Activated CD4-positive, alpha-beta memory T cell treated with anti-CD3 and anti-CD28 coated beads for 36 hours (primary cell): Measurements from ENCODE around the gene ANXA6. TPM values are rescaled to one million over a fixed set of nuclear protein-coding genes. Genes with fewer than 3 reads are reported as not detected.
"Not testable (repeated sequence)": the region's sequence is repeated elsewhere in the genome, so short reads cannot be mapped to it uniquely, and the experiment has no call there.

Experiments
- CTCF ChIA-PET: fragments of 350-600 bp; sonication (Branson Sonifier 250); formaldehyde crosslinking; loops from one replicate; lab custom pipeline; 2021; ENCODE audit warnings: antibody characterized with exemption, inconsistent platforms; lab: Charles Lee
- POLR2A ChIA-PET: fragments of 350-600 bp; sonication (Branson Sonifier 250); formaldehyde crosslinking; loops from one replicate; lab custom pipeline; 2021; ENCODE audit warnings: antibody characterized with exemption; lab: Charles Lee
- DNase-seq: peaks from one replicate; pipeline ENCODE4 v3.0.0-alpha.2; 2020
- H3K27ac Mint-ChIP-seq: one replicate; pipeline ENCODE4 v1.8.0; 2021; ENCODE audit warnings: mixed read lengths
- H3K27me3 Mint-ChIP-seq: one replicate; pipeline ENCODE4 v1.8.0; 2021; ENCODE audit warnings: mixed read lengths
- H3K36me3 Mint-ChIP-seq: one replicate; pipeline ENCODE4 v1.8.0; 2021; ENCODE audit warnings: mixed read lengths
- H3K4me1 Mint-ChIP-seq: one replicate; pipeline ENCODE4 v1.8.0; 2021; ENCODE audit warnings: low read depth, mixed read lengths
- H3K4me3 Mint-ChIP-seq: one replicate; pipeline ENCODE4 v1.8.0; 2021; ENCODE audit warnings: mild to moderate bottlenecking, mixed read lengths
- H3K9me3 Mint-ChIP-seq: one replicate; pipeline ENCODE4 v1.8.0; 2021; ENCODE audit warnings: mixed read lengths
- intact Hi-C: fragments of 100-400 bp; cut with micrococcal nuclease; formaldehyde crosslinking; loops from one replicate; pipeline ENCODE4 v1.15.1; 2023
- total RNA-seq, 2 experiments: library from RNA; stranded (reverse); gene quantifications; one replicate each; pipeline ENCODE4 v1.2.3, GENCODE V29; 2021

The ANXA6 gene
- total RNA-seq, 2 experiments from 2014 or later = 430 to 443 TPM

GRCh38 chr5:151179489-151179840 lies 21.9 kb upstream of the ANXA6 start:
- ChIA-PET POLR2A (no interaction called here), CTCF (interaction anchor here (1.1 kb wide), 2 partner anchors 15 to 54 kb away, joined by 3 to 4 read pairs; no protein-coding TSS in a partner anchor)
- no peak for DNase-seq
- peaks cover 2% of the 10 kb centered on the region for H3K4me1 Mint-ChIP-seq
- no peaks in the 10 kb centered on the region for H3K9me3 Mint-ChIP-seq
- H3K27me3 Mint-ChIP-seq = no peaks in the 10 kb centered on the region
- H3K36me3 Mint-ChIP-seq = peaks cover 15% of the 10 kb centered on the region
- intact Hi-C loops = no loop called here
- H3K4me3 Mint-ChIP-seq = no peak overlapping the region
- H3K27ac Mint-ChIP-seq = no peak overlapping the region

DNA sequence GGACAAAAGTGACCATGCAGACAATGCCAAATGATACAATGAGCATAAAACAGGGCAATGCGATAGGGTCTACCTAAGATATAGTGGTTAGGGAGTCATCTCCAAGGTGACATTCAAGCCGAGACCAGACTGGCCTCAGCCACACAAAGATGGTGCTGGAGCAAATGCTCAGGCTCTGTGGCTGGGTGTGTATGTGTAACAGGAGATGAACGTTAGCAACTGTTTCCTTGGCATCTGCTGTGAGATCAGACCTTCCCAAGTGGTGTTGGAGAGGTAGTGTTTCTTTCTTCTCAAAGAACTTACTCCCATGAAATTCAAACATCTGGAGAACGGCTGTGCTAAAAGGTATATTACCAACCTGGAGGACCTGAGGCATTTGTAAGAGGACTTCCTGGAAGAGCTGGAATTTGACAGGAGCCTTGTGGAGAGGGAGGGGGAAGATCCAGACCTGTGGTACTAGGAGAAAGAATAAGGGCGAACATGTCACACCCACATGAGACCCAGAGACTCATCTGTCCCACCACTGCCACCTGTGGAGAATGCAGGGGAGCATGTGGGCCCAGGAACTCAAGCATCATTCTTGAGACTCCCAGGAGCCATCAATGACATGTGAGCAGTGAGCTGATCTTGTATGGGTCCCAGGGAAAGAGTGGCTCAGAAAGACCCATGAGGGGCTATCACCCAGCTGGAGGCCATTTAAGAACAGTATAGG lies 21.4 kb upstream of the ANXA6 start:
- H3K4me3 Mint-ChIP-seq = no peak overlapping the region
- no peaks in the 10 kb centered on the region for H3K27me3 Mint-ChIP-seq
- peaks cover 2% of the 10 kb centered on the region for H3K4me1 Mint-ChIP-seq
- no peaks in the 10 kb centered on the region for H3K9me3 Mint-ChIP-seq
- DNase-seq = no peak
- POLR2A ChIA-PET = no interaction called here
- CTCF ChIA-PET = interaction anchor here (1.0 to 1.1 kb wide), 2 partner anchors 14 to 53 kb away, joined by 3 to 4 read pairs; no protein-coding TSS in a partner anchor
- intact Hi-C loops = no loop called here
- peaks cover 15% of the 10 kb centered on the region for H3K36me3 Mint-ChIP-seq
- H3K27ac Mint-ChIP-seq = peak overlapping the region; percentile 25

DNA sequence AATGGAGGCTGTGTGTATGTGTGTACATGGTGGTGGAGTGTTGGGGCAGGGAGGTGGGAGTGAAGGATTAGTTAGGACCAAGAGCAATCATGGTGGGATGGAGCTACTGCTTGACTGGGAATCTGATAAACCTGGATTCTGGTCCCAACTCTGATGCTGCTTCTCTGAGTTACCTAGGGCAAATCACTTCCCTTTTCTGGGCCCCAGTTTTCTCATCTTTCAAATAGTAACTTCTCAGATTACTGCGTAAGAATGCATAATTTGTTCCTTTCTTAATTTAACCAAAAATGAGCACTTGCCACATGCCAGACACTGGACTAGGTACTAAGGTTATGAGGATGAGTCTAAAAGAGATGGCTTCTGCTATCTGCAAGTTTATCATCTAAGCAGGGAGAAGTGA lies 20.8 kb upstream of the ANXA6 start:
- Mint-ChIP-seq H3K27ac (no peak overlapping the region), H3K27me3 (no peaks in the 10 kb centered on the region), H3K4me3 (no peak overlapping the region), H3K4me1 (peaks cover 2% of the 10 kb centered on the region), H3K36me3 (peaks cover 15% of the 10 kb centered on the region), H3K9me3 (no peaks in the 10 kb centered on the region)
- DNase-seq = no peak
- ChIA-PET POLR2A (no interaction called here), CTCF (interaction anchor here (1.0 to 1.1 kb wide), 2 partner anchors 13 to 53 kb away, joined by 3 to 4 read pairs; no protein-coding TSS in a partner anchor)
- intact Hi-C loops = no loop called here

DNA sequence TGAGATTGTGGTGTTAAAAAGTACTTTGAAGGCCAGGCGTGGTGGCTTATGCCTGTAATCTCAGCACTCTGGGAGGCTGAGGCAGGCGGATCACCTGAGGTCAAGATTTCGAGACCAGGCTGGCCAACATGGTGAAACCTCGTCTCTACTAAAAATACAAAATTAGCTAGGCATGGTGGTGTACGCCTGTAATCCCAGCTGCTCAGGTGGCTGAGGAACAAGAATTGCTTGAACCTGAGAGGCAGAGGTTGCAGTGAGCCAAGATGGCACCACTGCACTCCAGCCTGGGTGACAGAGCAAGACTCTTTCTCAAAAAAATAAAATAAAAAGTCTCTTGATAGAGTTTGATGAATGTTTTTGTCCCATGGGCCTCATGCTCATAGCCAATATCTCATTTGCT lies 18.7 kb upstream of the ANXA6 start:
- POLR2A ChIA-PET, intact Hi-C loops, H3K9me3 Mint-ChIP-seq, H3K36me3 Mint-ChIP-seq, H3K27ac Mint-ChIP-seq, DNase-seq, H3K4me3 Mint-ChIP-seq, H3K27me3 Mint-ChIP-seq, H3K4me1 Mint-ChIP-seq: not testable (repeated sequence)
- CTCF ChIA-PET = interaction anchor here (1.3 to 1.7 kb wide), 3 partner anchors 11 to 61 kb away, joined by 5 to 8 read pairs (median 8); no protein-coding TSS in a partner anchor

GRCh38 chr5:151174612-151175101 lies 17.1 kb upstream of the ANXA6 start:
- Mint-ChIP-seq H3K36me3 (peaks cover 7% of the 10 kb centered on the region), H3K4me3 (no peak overlapping the region), H3K27me3 (no peaks in the 10 kb centered on the region), H3K9me3 (no peaks in the 10 kb centered on the region), H3K27ac (no peak overlapping the region), H3K4me1 (peaks cover 7% of the 10 kb centered on the region)
- POLR2A ChIA-PET = no interaction called here
- CTCF ChIA-PET = no interaction called here
- DNase-seq = no peak
- intact Hi-C loops = no loop called here

- Mint-ChIP-seq H3K27me3 (no peaks in the 10 kb centered on the region), H3K9me3 (no peaks in the 10 kb centered on the region), H3K27ac (no peak overlapping the region), H3K36me3 (peaks cover 5% of the 10 kb centered on the region), H3K4me1 (peaks cover 10% of the 10 kb centered on the region), H3K4me3 (no peak overlapping the region)
- ChIA-PET CTCF (interaction anchor here (1.0 to 1.5 kb wide), 2 partner anchors 9 to 48 kb away, joined by 4 to 7 read pairs; no protein-coding TSS in a partner anchor), POLR2A (no interaction called here)
- DNase-seq = no peak
- intact Hi-C loops = no loop called here
Observed at GRCh38 chr5:151173711-151174611, 16.4 kb upstream of the ANXA6 start.

DNA sequence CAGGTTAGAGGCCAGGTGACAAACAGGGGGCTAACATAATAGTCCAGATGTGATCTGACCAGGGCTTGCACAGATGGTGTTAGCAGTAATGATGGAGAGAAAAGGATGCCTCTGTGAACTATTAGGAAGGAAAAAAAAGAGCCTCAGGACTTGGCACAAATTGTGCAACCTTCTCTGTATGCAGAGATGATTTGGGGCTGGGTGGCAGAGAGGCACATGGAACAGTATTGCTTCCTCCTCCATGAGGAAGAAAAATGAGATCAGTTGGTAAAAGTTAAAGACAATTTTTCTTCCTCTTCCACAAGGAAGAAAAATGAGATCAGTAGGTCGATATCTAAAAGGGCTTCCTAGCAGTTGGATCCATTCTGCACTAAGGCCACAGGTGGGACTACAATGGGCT lies 13.9 kb upstream of the ANXA6 start:
- no peaks in the 10 kb centered on the region for H3K27me3 Mint-ChIP-seq
- intact Hi-C loops = no loop called here
- no peaks in the 10 kb centered on the region for H3K9me3 Mint-ChIP-seq
- POLR2A ChIA-PET = interaction anchor here (0.6 kb wide), 1 partner anchor 439 kb away, joined by 4 read pairs; no protein-coding TSS in a partner anchor
- H3K4me3 Mint-ChIP-seq = no peak overlapping the region
- CTCF ChIA-PET = interaction anchor here (11.1 kb wide), 1 partner anchor 43 kb away, joined by 553 read pairs; no protein-coding TSS in a partner anchor
- peaks cover 10% of the 10 kb centered on the region for H3K4me1 Mint-ChIP-seq
- DNase-seq = no peak
- H3K36me3 Mint-ChIP-seq = no peaks in the 10 kb centered on the region
- no peak overlapping the region for H3K27ac Mint-ChIP-seq

DNA sequence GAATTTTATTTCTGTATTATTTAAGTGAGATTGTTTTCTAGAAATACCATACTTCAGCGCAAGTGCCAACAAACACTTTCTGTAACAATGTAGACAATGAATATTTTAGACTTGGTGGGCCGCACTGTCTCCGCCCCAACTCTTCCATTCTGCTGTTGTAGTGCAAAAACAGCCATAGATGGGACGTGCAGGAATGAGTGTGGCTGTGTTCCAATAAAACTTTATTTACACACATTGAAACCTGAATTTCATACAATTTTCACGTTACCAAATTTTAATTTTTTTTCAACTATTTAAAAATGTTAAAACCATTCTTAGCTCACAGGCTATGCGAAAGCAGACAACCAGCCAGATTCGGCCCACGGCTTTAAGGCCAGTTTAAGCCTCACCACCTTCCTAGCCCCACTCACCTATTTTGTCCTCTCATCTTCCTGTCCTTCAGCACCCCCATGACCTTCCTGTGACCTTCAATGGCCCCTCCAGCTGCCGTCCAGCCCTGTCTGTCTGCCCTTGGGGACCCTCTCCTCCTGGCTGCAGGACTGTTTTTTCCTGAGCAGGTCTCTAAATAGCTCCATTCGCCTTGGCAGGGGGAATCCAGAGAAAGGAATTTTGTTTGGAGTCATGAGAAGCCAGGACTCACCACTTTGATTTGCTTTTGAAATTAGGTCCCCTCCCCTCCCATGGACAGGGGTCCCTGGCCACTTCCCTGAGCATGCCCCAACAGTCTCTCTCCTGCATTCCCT lies 11.2 kb upstream of the ANXA6 start:
- CTCF ChIA-PET = interaction anchor here (1.4 to 11.1 kb wide), 2 partner anchors 40 to 70 kb away, joined by 4 to 553 read pairs; no protein-coding TSS in a partner anchor

DNA sequence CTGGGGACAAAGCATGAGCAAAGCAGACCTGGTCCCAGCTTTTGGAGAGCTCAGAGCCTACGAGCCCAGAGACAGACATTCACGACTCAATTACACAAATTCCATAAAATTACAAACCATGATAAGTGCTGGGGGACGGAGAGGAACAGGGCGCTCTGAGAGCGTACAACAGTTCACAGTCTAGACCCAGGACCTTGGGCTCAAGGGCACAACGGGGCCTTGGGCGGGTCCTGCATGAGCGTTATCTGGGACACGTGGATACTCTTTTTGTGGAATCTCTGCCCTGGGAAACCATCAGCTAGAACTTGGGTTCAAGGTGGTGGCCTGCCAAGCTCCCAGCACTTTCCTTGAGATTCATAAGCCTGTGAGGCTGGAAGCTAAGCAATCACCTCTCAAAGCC lies 9.4 kb upstream of the ANXA6 start:
- Mint-ChIP-seq H3K4me1 (peaks cover 17% of the 10 kb centered on the region), H3K4me3 (no peak overlapping the region), H3K27me3 (no peaks in the 10 kb centered on the region), H3K36me3 (no peaks in the 10 kb centered on the region), H3K9me3 (no peaks in the 10 kb centered on the region), H3K27ac (no peak overlapping the region)
- DNase-seq = no peak
- ChIA-PET POLR2A (interaction anchor here (1.4 kb wide), 1 partner anchor 9 kb away, joined by 3 read pairs; the partner anchor contains the start of gene ANXA6), CTCF (interaction anchor here (0.6 to 11.1 kb wide), 9 partner anchors 35 to 250 kb away, joined by 3 to 553 read pairs (median 3); partner anchors contain the start of gene CCDC69)
- intact Hi-C loops = no loop called here

More for the DNA sequence above, 11.2 kb upstream of the ANXA6 start:
- Mint-ChIP-seq H3K27me3 (no peaks in the 10 kb centered on the region), H3K4me1 (peaks cover 17% of the 10 kb centered on the region), H3K27ac (no peak overlapping the region), H3K4me3 (no peak overlapping the region), H3K36me3 (no peaks in the 10 kb centered on the region), H3K9me3 (no peaks in the 10 kb centered on the region)
- no peak for DNase-seq
- intact Hi-C loops = no loop called here
- POLR2A ChIA-PET = no interaction called here

DNA sequence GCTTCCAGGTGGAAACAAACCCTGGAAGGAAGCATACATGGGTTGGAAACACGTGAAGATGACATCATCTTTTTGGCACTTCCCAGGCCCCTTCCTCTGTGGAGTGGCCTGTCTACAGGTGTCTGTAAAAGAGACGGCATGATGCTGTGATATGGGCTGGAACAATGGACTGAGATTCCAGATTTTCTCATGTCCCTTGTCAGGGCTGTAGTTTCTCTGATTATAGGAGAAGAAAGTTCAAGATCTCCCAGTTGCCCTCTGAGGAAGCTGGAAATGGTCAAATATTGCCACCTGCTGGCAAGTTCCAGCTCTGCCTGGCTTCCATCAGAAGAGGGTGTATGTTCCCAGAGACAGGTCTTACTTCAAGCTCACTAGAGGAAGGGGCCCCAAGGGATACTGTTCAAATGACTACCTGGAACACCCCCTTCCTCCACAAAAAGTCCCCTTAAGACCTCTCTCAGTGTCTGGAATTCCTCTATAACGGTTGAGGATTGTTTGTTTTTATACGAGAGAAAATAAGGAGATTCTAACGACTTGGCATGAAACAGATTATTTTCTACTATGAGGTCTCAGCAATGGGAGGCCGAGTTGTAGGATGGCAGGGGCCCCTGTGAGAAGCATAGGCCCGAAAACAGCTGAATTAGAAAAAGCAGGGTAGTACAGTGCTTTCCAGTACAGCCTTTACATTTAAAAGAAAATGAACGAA lies 7.3 kb upstream of the ANXA6 start:
- Mint-ChIP-seq H3K36me3 (no peaks in the 10 kb centered on the region), H3K4me1 (peaks cover 18% of the 10 kb centered on the region), H3K4me3 (no peak overlapping the region), H3K27ac (no peak overlapping the region), H3K27me3 (no peaks in the 10 kb centered on the region), H3K9me3 (no peaks in the 10 kb centered on the region)
- intact Hi-C loops = loop anchor here (1.0 to 2.0 kb wide), 4 partner anchors 39 to 364 kb away; partner anchors contain the start of gene IRGM
- ChIA-PET POLR2A (interaction anchor here (1.0 to 1.5 kb wide), 2 partner anchors 38 to 39 kb away, joined by 4 to 11 read pairs; no protein-coding TSS in a partner anchor), CTCF (interaction anchor here (0.6 to 11.1 kb wide), 57 partner anchors 8 to 605 kb away, joined by 3 to 553 read pairs (median 4); partner anchors contain the start of genes CCDC69 and IRGM)
- peak; percentile 90 for DNase-seq
